Measurements from ENCODE around the gene PTGES3L.
A peak's percentile ranks its signal among the peaks of the same experiment; 100 is the strongest.
"Not testable (repeated sequence)": the region's sequence is repeated elsewhere in the genome, so short reads cannot be mapped to it uniquely, and the experiment has no call there.

Gene PTGES3L

GRCh38 chr17:42980274-42980765 is 440 bp upstream of the PTGES3L start, which contains the start of gene RUNDC1:
TSS of gene RUNDC1 (plus strand) at chr17:42980565. CDS start at chr17:42980577, 12 bp downstream.
- peak; percentile 80 to 89 for DNase-seq (ENCODE audit: low read depth in 2 of 2)

GRCh38 chr17:42975701-42976100 is 4.2 kb downstream of the PTGES3L start:
- not testable (repeated sequence) for DNase-seq (ENCODE audit: low read depth in 2 of 2)

DNA sequence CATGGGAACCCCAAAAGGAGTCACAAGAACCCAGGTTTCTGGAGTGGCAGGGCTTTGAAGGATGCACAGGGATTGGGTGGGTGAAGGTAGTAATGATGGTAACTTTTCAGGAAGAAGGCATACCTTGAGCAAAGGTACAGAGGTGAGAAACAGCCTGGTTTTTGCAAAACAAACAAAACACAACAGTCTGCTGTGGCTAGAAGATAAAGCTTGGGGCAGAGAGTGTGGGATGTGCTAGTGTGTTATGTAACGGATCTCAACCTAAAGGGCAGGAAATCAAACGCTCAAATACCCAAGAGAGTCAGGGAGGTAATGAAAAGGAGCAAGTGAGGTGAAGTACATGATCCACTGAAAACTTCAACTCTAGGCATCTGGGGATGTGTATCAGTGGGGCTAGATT is 4.6 kb downstream of the PTGES3L start:
- DNase-seq (ENCODE audit: low read depth in 2 of 2) = no peak

DNA sequence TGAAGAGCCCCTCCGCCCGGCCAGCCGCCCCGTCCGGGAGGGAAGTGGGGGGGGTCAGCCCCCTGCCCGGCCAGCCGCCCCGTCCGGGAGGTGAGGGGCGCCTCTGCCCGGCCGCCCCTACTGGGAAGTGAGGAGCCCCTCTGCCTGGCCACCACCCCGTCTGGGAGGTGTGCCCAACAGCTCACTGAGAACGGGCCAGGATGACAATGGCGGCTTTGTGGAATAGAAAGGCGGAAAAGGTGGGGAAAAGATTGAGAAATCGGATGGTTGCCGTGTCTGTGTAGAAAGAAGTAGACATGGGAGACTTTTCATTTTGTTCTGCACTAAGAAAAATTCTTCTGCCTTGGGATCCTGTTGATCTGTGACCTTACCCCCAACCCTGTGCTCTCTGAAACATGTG is 6.6 kb downstream of the PTGES3L start:
- not testable (repeated sequence) for DNase-seq (ENCODE audit: low read depth in 2 of 2)

DNA sequence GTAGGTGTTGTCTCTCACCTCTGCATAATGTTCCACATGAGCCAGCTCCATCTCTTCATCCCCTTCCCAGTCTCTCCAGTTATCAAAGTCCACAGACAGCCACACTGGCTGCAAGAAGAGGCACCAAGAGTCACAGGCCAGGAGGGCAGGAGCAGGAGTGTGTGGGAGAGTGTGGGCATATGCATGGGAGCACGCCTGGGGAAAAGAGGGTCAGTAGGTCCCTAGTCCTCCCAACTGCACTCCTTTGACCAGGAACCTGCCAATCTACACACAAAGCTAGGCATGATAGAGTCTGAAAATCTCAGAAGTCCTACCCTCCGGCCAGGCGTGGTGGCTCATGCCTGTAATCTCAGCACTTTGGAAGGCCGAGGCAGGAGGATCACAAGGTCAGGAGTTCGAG is 8.3 kb downstream of the PTGES3L start:
- DNase-seq (ENCODE audit: low read depth in 2 of 2) = no peak

- no peak for DNase-seq (ENCODE audit: low read depth in 2 of 2)
Observed at GRCh38 chr17:42969001-42969581, 10.8 kb downstream of the PTGES3L start.

DNA sequence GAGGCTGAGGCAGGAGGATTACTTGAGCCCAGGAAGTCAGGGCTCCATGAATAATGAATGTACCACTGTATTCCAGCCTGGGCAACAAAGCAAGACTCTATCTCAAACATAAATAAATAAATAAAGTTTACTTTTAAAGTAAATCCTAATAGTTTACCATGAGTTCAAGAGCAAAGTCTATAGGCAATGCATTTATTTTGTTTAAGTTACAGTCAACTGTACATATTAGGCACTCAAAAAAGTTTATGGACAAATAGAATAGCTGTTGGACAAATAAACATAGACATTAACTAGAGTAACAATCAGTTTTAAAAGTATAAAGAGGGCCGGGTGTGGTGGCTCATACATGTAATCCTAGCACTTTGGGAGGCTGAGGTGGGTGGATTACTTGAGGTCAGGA is 12.0 kb downstream of the PTGES3L start:
- no peak for DNase-seq (ENCODE audit: low read depth in 2 of 2)

- peak; percentile 80 to 87 for DNase-seq (ENCODE audit: low read depth in 2 of 2)
Observed at GRCh38 chr17:42964161-42964932, 15.5 kb downstream of the PTGES3L start, which contains the start of gene AARSD1. TSS of gene AARSD1 (minus strand) at chr17:42964454. CDS start at chr17:42964440, 14 bp downstream.

- DNase-seq (ENCODE audit: low read depth in 2 of 2) = no peak
Observed at GRCh38 chr17:42953669-42954068, 26.2 kb downstream of the PTGES3L start.

DNA sequence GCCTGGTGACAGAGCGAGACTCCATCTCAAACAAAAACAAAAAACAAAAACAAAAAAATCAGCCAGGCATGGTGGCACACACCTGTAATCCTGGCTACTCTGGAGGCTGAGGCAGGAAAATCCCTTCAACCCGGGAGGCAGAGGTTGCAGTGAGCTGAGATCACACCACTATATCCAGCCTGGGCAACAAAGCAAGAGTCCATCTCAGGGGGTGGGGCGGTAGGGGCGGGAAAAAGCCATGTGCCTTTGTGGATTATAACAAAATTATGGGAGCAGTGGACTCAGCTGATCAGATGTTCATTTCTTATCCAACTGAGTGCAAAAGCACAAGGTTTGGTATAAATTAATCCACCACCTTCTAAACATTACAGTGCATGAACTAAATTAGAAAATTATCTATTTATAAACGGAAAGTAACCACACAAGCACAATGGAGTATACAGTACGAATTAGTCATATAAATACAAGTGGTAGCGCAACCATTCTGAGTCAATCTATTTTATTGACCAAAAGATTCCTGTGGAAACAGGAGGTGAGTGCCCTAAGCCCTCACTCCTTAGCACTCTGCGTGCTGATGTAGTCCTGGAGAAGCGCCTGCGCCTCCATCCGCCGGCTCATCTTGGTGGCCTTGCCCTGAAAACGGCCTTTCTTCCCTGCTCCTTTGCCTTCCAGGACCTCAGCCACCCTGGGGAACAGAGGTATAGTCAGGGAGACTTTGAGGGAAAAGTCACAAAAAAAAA is 29.7 kb downstream of the PTGES3L start:
- no peak for DNase-seq (ENCODE audit: low read depth in 2 of 2)

DNA sequence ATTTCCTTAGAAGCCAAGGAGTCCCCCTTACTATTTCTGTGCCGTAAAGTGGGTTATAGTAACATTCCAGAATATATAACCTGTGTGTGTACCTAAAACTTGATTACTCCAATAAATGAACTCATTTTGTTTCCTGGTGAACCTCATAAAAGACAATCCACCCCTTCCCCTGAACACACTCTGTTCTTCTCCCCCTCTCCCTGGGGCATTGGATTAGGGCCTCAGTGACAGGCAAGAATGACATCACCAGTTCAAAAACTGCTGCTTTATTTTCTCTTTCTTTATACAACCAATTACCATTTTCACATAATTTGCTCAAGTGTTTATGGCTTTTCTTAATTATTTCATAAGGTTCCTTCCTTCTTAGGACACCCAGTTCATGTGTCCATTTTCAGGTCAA is 33.1 kb downstream of the PTGES3L start:
- DNase-seq (ENCODE audit: low read depth in 2 of 2) = no peak

- DNase-seq (ENCODE audit: low read depth in 2 of 2) = no peak
Observed at GRCh38 chr17:42944211-42944610, 35.7 kb downstream of the PTGES3L start.

DNA sequence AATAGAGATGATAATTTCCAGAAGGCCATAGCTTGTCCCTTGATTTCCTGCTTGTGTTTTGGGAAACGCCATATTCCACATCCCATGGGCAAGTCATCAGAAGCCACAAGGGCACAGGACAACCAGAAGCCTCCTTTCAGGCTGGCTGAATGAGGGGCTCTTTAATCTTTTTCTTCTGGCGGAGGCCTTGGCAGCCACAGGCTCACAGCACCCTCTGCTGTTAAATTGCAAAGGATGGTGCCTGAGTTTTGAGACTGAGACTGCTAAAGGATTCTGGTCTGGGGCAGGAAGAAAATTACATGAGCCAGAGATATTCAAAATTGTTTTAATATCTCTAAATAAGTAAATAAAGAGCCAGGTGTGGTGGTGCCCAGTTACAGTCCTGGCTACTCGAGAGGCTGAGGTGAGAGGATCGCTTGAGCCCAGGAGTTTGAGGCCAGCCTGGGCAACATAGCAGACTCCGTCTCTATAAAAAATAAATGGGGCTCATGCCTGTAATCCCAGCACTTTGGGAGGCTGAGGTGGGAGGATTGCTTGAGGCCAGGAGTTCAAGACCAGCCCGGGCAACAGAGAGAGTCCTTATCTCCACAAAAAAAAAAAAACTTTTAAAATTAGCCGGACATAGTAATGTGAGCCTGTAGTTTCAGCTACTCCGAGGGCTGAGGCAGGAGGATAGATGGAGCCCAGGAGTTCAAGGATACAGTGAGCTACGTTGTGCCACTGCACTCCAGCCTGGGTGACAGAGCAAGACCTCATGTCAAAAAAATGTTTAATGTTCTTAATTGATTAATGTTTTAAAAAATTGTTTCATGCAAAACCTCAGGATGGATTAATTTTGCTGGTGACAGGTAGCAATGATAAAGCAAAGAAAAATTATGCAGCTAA is 41.9 kb downstream of the PTGES3L start:
- DNase-seq (ENCODE audit: low read depth in 2 of 2) = no peak

DNA sequence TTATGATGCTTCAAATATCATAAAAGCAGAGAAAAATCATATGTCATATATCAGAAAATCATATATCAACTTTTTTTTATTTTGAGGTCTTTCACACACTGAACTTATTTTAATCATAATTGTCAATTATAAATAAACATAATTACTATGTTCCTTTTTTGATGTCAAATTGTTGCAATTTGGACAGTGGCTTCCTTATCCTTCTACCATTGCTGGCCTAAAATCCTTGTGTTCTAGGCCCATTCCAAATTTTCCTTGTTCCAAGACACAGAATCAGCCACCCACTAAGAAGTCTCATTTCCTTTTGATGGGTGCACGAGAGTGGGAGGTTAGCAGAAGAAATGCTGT is 50.4 kb downstream of the PTGES3L start:
- DNase-seq (ENCODE audit: low read depth in 2 of 2) = no peak

GRCh38 chr17:42928714-42929496 is 51.0 kb downstream of the PTGES3L start:
- DNase-seq (ENCODE audit: low read depth in 2 of 2) = peak in 1 of 2 experiments; percentile 8

DNA sequence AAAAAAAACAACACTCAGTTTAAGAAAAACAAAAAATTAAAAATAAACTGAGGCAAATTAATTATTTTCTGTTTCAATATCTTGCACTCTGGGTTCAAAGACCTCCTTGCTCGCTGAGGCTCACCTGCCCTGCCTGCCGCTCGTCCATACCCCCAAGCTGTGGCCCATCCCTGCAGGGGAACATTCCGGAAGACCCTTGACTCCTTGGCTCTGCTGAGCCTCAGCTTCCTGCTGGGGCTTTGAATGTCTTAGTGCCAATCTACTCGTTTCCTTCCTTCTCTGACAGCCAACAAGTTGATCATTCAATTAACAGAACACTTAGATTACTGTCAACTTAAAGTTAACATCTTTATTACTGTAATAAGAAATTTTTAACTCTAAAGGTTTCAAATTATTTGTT is 55.0 kb downstream of the PTGES3L start:
- no peak for DNase-seq (ENCODE audit: low read depth in 2 of 2)

DNA sequence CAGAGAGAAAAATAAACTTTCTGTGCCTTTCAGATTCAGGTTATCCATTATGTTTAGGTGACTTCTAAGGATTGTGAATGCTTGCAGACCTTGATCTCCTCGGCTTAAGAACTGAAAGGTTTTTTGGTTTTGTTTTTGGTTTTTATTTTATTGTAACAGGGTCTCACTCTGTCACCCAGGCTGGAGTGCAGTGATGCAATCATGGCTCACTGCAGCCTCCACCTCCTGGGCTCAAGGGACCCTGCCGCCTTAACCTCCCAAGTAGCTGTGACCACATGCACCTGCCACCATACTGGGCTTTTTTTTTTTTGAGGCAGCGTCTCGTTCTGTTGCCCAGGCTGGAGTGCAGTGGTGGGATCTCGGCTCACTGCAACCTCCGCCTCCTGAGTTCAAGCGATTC is 56.4 kb downstream of the PTGES3L start:
- not testable (repeated sequence) for DNase-seq (ENCODE audit: low read depth in 2 of 2)

DNA sequence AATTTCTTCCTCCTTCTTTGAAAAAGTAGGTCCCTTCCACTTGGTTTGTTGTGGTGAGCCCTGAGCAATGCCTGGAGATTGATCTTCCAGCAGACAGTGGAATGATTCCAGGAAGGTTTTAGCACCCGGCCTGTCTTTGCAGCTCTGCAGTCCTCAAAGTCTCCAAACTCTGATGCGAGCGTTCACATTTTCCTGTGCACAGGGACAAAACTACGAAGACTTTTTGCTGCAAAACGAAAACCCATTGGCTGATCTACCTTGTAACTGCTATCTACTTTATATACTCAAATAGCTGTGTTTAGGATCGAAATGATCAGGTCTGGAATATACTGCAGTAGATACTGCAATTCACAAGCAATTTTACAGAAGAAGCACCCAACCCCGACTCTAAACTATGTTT is 57.6 kb downstream of the PTGES3L start:
- DNase-seq (ENCODE audit: low read depth in 2 of 2) = no peak

- no peak for DNase-seq (ENCODE audit: low read depth in 2 of 2)
Observed at GRCh38 chr17:42920922-42921321, 59.0 kb downstream of the PTGES3L start.

- no peak for DNase-seq (ENCODE audit: low read depth in 2 of 2)
Observed at GRCh38 chr17:42920106-42920900, 59.6 kb downstream of the PTGES3L start.
